ENCODE results near the gene SH2D1B.

DNA sequence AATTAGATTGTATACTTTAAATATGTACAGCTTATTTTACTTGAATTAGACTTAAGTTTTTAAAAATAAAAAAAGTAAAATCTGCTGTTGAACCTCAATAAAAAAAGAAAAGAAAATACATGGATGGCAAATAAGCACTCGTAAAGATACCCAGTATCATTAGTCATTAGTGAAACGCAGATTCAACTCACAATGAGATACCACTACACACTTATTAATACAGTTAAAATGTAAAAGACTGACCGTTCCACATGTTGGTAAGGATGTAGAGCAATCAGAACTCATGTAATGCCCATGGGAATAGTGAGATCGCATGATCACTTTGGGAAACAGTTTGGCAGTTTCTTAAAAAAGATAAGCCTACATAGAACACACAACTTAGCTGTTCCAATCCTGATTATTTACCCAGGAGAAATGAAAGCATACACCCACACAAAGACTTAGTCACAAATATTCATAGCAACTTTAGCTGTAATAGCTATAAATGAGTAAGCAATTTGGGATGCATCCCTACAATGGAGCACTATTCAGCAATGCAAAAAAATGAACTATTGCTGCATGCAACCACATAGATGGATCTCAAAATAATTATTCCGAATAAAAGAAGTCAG, 7.3 kb downstream of the SH2D1B start:
- no peak for TF ChIP-seq EZH2 (IDR thresholded peaks at IDR 0.05; ENCODE audit: borderline replicate concordance, low read length)
- TF ChIP-seq, protein P1, sequence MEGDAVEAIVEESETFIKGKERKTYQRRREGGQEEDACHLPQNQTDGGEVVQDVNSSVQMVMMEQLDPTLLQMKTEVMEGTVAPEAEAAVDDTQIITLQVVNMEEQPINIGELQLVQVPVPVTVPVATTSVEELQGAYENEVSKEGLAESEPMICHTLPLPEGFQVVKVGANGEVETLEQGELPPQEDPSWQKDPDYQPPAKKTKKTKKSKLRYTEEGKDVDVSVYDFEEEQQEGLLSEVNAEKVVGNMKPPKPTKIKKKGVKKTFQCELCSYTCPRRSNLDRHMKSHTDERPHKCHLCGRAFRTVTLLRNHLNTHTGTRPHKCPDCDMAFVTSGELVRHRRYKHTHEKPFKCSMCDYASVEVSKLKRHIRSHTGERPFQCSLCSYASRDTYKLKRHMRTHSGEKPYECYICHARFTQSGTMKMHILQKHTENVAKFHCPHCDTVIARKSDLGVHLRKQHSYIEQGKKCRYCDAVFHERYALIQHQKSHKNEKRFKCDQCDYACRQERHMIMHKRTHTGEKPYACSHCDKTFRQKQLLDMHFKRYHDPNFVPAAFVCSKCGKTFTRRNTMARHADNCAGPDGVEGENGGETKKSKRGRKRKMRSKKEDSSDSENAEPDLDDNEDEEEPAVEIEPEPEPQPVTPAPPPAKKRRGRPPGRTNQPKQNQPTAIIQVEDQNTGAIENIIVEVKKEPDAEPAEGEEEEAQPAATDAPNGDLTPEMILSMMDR (IDR thresholded peaks at IDR 0.05; ENCODE audit: low read length): no peak

Measured in OCI-LY1 (cell line).